H9 (cell line): ENCODE measurements around the gene PDZD4. TPM values are rescaled to one million over a fixed set of nuclear protein-coding genes. Genes with fewer than 3 reads are reported as not detected.

Experiments
- DNase-seq: peaks from one replicate; pipeline ENCODE4 v3.0.0-alpha.2; 2017
- H2AFZ ChIP-seq: one replicate; pipeline ENCODE4 v1.6.1; 2013; ENCODE audit warnings: mild to moderate bottlenecking, low read length, control low read depth, moderate library complexity
- H2AK5ac ChIP-seq: 2 replicates; pipeline ENCODE4 v1.6.1; 2013; ENCODE audit warnings: low read length, control low read depth, mixed read lengths; ENCODE audit not compliant: insufficient read length
- H2BK120ac ChIP-seq: one replicate; pipeline ENCODE4 v1.6.1; 2013; ENCODE audit warnings: low read depth, mild to moderate bottlenecking, low read length, control low read depth, inconsistent platforms; ENCODE audit not compliant: poor library complexity, severe bottlenecking
- H2BK12ac ChIP-seq: 2 replicates; pipeline ENCODE4 v1.6.1; 2013; ENCODE audit warnings: low read length, control low read depth, mixed read lengths, low read depth; ENCODE audit not compliant: insufficient read length
- H2BK15ac ChIP-seq: 2 replicates; pipeline ENCODE4 v1.6.1; 2013; ENCODE audit warnings: low read depth, low read length, control low read depth
- H2BK20ac ChIP-seq: one replicate; pipeline ENCODE4 v1.6.1; 2013; ENCODE audit warnings: low read depth, mild to moderate bottlenecking, low read length, control low read depth, inconsistent platforms; ENCODE audit not compliant: poor library complexity, severe bottlenecking
- H2BK5ac ChIP-seq: 2 replicates; pipeline ENCODE4 v1.6.1; 2013; ENCODE audit warnings: low read length, control low read depth, mixed read lengths; ENCODE audit not compliant: insufficient read length
- H3K14ac ChIP-seq: 2 replicates; pipeline ENCODE4 v1.6.1; 2013; ENCODE audit warnings: low read length, control low read depth; ENCODE audit not compliant: insufficient read depth
- H3K18ac ChIP-seq: 2 replicates; pipeline ENCODE4 v1.6.1; 2013; ENCODE audit warnings: low read depth, mild to moderate bottlenecking, mixed read lengths, low read length, control low read depth; ENCODE audit not compliant: insufficient read length
- H3K23ac ChIP-seq: 2 replicates; pipeline ENCODE4 v1.6.1; 2013; ENCODE audit warnings: low read length, control low read depth, mixed read lengths, low read depth; ENCODE audit not compliant: insufficient read length
- H3K23me2 ChIP-seq: 2 replicates; pipeline ENCODE4 v1.6.1; 2013; ENCODE audit warnings: low read depth, mild to moderate bottlenecking, mixed read lengths, low read length, control low read depth; ENCODE audit not compliant: insufficient read length, poor library complexity, severe bottlenecking
- H3K27ac ChIP-seq: 2 replicates; pipeline ENCODE4 v1.5.1; 2013; ENCODE audit warnings: low read length, control low read depth, mixed read lengths, low read depth; ENCODE audit not compliant: insufficient read length
- H3K27me3 ChIP-seq: 2 replicates; pipeline ENCODE4 v1.6.1; 2013; ENCODE audit warnings: low read length, control low read depth, inconsistent platforms; ENCODE audit not compliant: insufficient read depth
- H3K4ac ChIP-seq: 2 replicates; pipeline ENCODE4 v1.6.1; 2013; ENCODE audit warnings: low read depth, mild to moderate bottlenecking, control low read depth, inconsistent platforms, low read length, moderate library complexity
- H3K4me1 ChIP-seq: 2 replicates; pipeline ENCODE4 v1.6.1; 2013; ENCODE audit warnings: low read length, control low read depth, inconsistent platforms; ENCODE audit not compliant: insufficient read depth
- H3K4me2 ChIP-seq: 2 replicates; pipeline ENCODE4 v1.6.1; 2013; ENCODE audit warnings: low read length, control low read depth, mixed read lengths; ENCODE audit not compliant: insufficient read length, insufficient read depth
- H3K56ac ChIP-seq: 2 replicates; pipeline ENCODE4 v1.6.1; 2013; ENCODE audit warnings: low read depth, mild to moderate bottlenecking, mixed read lengths, low read length, control low read depth; ENCODE audit not compliant: insufficient read length
- H3K79me1 ChIP-seq: 2 replicates; pipeline ENCODE4 v1.6.1; 2013; ENCODE audit warnings: low read depth, mild to moderate bottlenecking, moderate library complexity, low read length, control low read depth, inconsistent platforms; ENCODE audit not compliant: insufficient read depth, poor library complexity, severe bottlenecking
- H3K79me2 ChIP-seq: 2 replicates; pipeline ENCODE4 v1.6.1; 2013; ENCODE audit warnings: low read length, control low read depth, inconsistent platforms; ENCODE audit not compliant: insufficient read depth
- H3K9ac ChIP-seq: 2 replicates; pipeline ENCODE4 v1.6.1; 2013; ENCODE audit warnings: low read length, control low read depth, mixed read lengths; ENCODE audit not compliant: insufficient read length; ENCODE audit errors: extremely low read depth
- H3K9me3 ChIP-seq: one replicate; pipeline ENCODE4 v1.6.1; 2013; ENCODE audit warnings: low read depth, low read length, inconsistent platforms; ENCODE audit not compliant: control insufficient read depth
- H3T11ph ChIP-seq: one replicate; pipeline ENCODE4 v1.6.1; 2013; ENCODE audit warnings: mild to moderate bottlenecking, low read length, control low read depth, inconsistent platforms
- H4K20me1 ChIP-seq: one replicate; pipeline ENCODE4 v1.6.1; 2013; ENCODE audit not compliant: control insufficient read depth, insufficient read length, insufficient read depth
- H4K5ac ChIP-seq: 2 replicates; pipeline ENCODE4 v1.6.1; 2013; ENCODE audit warnings: low read depth, mild to moderate bottlenecking, mixed read lengths, low read length, control low read depth; ENCODE audit not compliant: insufficient read length
- H4K8ac ChIP-seq: replicated peaks from 2 replicates; pipeline ENCODE4 v1.6.1; 2013; ENCODE audit warnings: low read length, control low read depth, mixed read lengths, low read depth; ENCODE audit not compliant: insufficient read length
- H4K91ac ChIP-seq: 2 replicates; pipeline ENCODE4 v1.6.1; 2013; ENCODE audit warnings: low read depth, mild to moderate bottlenecking, moderate library complexity, mixed read lengths, low read length, control low read depth; ENCODE audit not compliant: insufficient read length
- H3K27ac Mint-ChIP-seq, 3 experiments: 2 replicates in 2 of 3; 3 replicates in 1 of 3; pipeline ENCODE4 v1.8.0; 2020 to 2021; ENCODE audit warnings: mixed read lengths in 3 of 3, mild to moderate bottlenecking in 1 of 3, moderate library complexity in 1 of 3
- H3K27me3 Mint-ChIP-seq: 2 replicates; pipeline ENCODE4 v1.8.0; 2021; ENCODE audit warnings: low read depth, mild to moderate bottlenecking, moderate library complexity, mixed read lengths
- H3K36me3 Mint-ChIP-seq, 3 experiments: 2 replicates in 2 of 3; 3 replicates in 1 of 3; pipeline ENCODE4 v1.8.0; 2020 to 2021; ENCODE audit warnings: low read depth in 3 of 3, mixed read lengths in 3 of 3; ENCODE audit not compliant: insufficient read depth in 1 of 3
- H3K4me1 Mint-ChIP-seq, 2 experiments: 2 replicates each; pipeline ENCODE4 v1.8.0; 2020; ENCODE audit warnings: mixed read lengths in 2 of 2
- H3K4me3 Mint-ChIP-seq, 2 experiments: 2 replicates in 1 of 2; 3 replicates in 1 of 2; pipeline ENCODE4 v1.8.0; 2020 to 2021; ENCODE audit warnings: mild to moderate bottlenecking in 2 of 2, mixed read lengths in 2 of 2, moderate library complexity in 1 of 2
- H3K9me3 Mint-ChIP-seq, 2 experiments: 2 replicates in 1 of 2; 3 replicates in 1 of 2; pipeline ENCODE4 v1.8.0; 2020; ENCODE audit warnings: mild to moderate bottlenecking in 2 of 2, mixed read lengths in 2 of 2, moderate library complexity in 1 of 2
- WGBS: extraction: QIAGEN DNeasy Blood & Tissue Kit; methylation state at CpG from one replicate; pipeline ENCODE4 v1.1.7; 2013; ENCODE audit warnings: missing lambda C conversion rate, low lambda C conversion rate, mixed read lengths; ENCODE audit not compliant: insufficient read length; ENCODE audit errors: extremely low coverage; 5-methylcytosine and 5-hydroxymethylcytosine counted together
- total RNA-seq: library from RNA; stranded (reverse); gene quantifications from 2 replicates; pipeline ENCODE4 v1.2.1, GENCODE V29; 2021
- TF ChIP-seq, protein P1 (sequence below): fragments of 200-600 bp; sonication (generic); conservative IDR thresholded peaks from 3 replicates; pipeline ENCODE4 v1.8.0; 2021; ENCODE audit warnings: antibody characterized with exemption, mild to moderate bottlenecking

PDZD4 gene
- total RNA-seq, 1 experiment from 2014 or later = 110 TPM

DNA sequence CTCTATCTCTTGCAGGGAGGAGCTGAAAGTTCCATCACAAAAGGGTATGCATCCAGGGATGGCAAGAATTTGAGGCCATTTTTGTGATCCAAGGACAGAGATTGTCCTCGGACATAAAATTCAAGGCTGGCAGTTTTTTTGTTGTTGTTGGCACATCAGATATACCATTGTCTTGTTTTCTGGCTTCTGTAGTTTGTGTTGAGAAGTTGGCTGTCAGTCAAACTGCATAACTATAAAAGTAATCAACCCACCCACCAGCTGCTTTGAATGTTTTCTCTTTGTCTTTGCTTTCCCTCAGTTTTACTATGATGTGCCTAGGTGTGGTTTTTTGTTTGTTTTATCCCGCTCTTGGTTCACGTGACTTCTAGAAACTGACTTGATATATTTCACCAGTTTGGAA, 21.6 kb upstream of the PDZD4 start:
- no peak for DNase-seq
- no peaks in the 10 kb centered on the region for H3K4me1 ChIP-seq
- Mint-ChIP-seq H3K27me3 (peaks cover 22% of the 10 kb centered on the region), H3K36me3 (peaks cover 0 to 2% (median 1%) of the 10 kb centered on the region in 3 experiments; a peak in 2 of 7 replicates), H3K9me3 (peaks cover 77 to 82% of the 10 kb centered on the region in 2 experiments), H3K4me3 (no peak overlapping the region), H3K4me1 (peaks cover 11 to 32% of the 10 kb centered on the region in 2 experiments), H3K27ac (no peak overlapping the region)
- H3K14ac ChIP-seq = no peak overlapping the region
- H3K79me1 ChIP-seq = no peaks in the 10 kb centered on the region
- no peak overlapping the region for H3K18ac ChIP-seq
- H3T11ph ChIP-seq = no peak overlapping the region
- H3K4ac ChIP-seq = no peak overlapping the region
- no peak overlapping the region for H2BK120ac ChIP-seq
- no peak overlapping the region for H2BK12ac ChIP-seq
- no peaks in the 10 kb centered on the region for H3K27me3 ChIP-seq
- H2AFZ ChIP-seq = no peak overlapping the region
- no peak overlapping the region for H3K4me2 ChIP-seq
- no peak overlapping the region for H3K23ac ChIP-seq
- no peak overlapping the region for H3K56ac ChIP-seq
- no peak overlapping the region for H3K27ac ChIP-seq
- H2BK15ac ChIP-seq = no peak overlapping the region
- no peak overlapping the region for H2BK20ac ChIP-seq
- TF ChIP-seq, protein P1, sequence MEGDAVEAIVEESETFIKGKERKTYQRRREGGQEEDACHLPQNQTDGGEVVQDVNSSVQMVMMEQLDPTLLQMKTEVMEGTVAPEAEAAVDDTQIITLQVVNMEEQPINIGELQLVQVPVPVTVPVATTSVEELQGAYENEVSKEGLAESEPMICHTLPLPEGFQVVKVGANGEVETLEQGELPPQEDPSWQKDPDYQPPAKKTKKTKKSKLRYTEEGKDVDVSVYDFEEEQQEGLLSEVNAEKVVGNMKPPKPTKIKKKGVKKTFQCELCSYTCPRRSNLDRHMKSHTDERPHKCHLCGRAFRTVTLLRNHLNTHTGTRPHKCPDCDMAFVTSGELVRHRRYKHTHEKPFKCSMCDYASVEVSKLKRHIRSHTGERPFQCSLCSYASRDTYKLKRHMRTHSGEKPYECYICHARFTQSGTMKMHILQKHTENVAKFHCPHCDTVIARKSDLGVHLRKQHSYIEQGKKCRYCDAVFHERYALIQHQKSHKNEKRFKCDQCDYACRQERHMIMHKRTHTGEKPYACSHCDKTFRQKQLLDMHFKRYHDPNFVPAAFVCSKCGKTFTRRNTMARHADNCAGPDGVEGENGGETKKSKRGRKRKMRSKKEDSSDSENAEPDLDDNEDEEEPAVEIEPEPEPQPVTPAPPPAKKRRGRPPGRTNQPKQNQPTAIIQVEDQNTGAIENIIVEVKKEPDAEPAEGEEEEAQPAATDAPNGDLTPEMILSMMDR = no peak
- H3K9me3 ChIP-seq = peaks cover 31% of the 10 kb centered on the region
- H4K5ac ChIP-seq = no peak overlapping the region
- no peak overlapping the region for H4K91ac ChIP-seq
- no peak overlapping the region for H3K9ac ChIP-seq
- no peak overlapping the region for H2AK5ac ChIP-seq
- H4K8ac ChIP-seq = no peak overlapping the region
- no peaks in the 10 kb centered on the region for H4K20me1 ChIP-seq
- no CpG with 5 or more reads among the region's 3 CpGs for WGBS
- H3K23me2 ChIP-seq = no peaks in the 10 kb centered on the region
- no peak overlapping the region for H2BK5ac ChIP-seq
- H3K79me2 ChIP-seq = no peaks in the 10 kb centered on the region
